HPDE6-E6E7 (cell line): ENCODE data around the gene PTCHD4.
"Not testable (repeated sequence)": the region's sequence is repeated elsewhere in the genome, so short reads cannot be mapped to it uniquely, and the experiment has no call there.

Experiments
- DNase-seq: peaks from one replicate; pipeline ENCODE4 v3.0.0; 2011; ENCODE audit warnings: missing footprints; ENCODE audit errors: extremely low spot score

The PTCHD4 gene

DNA sequence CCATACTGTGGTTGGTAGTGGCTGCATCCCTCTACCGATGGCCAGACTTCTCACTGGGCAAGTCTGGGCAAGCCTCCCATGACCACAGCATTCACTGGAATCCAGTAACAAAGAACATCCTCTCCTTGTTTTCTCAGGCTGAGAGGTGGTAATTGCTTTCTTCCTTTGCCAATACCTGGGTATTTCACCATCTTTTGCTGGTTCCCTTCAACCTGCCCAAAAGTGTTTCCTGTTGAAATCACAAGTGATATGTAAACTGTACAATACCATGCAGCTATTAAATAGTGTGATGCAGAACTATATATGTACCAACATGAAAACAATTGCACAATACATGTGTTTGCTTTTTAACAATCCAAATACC is at the start of gene PTCHD4:
PTCHD4 (minus strand) TSS at position 55 of the 364 bp plus-strand sequence. CDS start 42,240 bp downstream, outside the sequence.
- DNase-seq, result peak; percentile 85

DNA sequence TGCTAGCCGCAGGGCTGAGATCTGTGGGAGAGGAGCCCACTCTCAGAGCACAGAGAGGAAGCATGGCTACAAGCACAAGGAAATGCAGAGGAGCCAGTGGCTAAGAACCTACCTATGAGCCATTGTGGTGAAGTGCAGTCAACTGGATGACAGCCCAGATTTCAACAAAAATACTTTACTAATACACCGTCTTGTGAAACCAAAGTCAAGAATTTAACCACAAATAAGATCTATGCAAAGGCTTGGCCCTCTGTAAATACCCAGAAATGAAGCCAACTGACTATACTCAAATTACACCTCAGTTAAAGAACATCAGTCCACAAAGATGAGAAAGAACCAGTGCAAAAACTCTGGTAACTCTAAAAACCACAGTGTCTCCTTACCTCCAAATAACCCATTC is 40.1 kb upstream of the PTCHD4 start:
- no peak for DNase-seq

DNA sequence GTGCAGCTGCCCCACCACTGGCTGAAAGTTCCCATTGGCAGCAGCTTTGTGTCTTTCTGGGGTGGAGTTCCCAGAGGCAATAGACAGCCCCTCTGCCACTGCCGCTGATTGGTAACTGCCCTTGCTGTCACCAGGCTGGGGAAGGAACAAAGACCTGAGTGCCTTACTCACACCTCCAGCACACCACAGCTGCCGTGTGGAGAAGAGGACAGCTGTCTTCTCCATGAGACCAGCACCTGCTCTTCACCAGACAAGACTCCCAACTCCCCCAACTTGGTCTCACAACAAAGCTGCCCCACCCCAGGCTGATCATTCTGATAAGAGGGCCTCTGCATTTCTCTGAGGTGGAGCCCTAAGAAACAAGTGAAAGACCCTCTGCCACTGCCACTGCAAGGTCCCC is 39.7 kb upstream of the PTCHD4 start:
- no peak for DNase-seq

DNA sequence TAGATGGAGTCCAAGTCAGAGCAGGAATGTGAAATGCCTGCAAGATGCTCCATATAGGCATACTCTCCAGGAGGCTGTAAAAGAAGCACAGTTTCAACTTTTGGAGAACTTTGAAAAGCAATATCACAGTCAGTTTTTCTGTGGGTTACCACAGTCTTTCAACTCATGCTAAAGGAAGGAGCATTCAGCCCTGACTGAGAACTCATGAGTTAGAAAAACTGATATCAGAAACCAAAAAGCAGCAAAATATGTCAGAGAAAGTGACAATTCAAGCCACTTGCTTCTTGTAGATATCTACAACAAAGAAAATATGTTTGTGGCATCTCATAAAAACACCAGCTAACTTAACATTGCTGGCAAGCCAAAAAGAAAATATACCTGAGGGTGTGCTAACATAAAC is 36.1 kb upstream of the PTCHD4 start:
- no peak for DNase-seq

DNA sequence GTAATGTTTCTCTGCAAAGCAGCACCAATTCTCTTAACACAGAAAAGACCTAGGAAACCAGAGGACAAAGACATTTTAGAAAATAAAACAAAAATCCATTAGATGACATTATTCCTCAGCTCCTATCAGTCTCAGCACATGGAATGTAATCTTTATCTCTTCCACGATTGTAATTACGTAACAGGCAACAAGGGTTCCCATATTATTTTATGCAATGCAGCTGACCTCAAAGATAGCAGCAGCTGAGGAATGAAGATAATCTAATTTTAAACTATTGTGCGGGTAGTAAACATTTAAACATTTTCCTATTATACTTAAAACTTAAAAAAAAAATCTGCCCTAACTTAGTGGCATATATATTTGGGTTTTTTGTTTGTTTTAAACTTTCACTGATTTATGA is 33.0 kb upstream of the PTCHD4 start:
- DNase-seq, result no peak

DNA sequence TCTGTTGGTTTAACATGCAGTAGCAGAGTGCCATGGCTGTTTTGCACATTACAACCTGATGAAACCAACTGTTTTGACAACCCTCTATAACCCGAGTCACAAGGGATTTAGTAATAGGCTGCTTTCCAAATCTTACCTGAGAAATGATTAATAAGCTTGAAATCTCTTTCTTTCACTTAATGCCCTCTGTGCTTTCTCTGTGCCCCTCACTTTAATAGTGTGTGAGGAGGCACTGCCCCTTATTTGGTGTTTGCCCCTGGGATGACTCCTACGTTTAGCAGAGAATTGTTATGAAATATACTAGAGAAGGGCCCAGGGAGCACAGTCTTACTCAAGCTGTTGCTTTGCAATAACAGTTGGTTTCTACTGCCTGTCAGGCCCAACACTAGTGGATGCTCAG is 31.0 kb upstream of the PTCHD4 start:
- DNase-seq, result peak; percentile 0

DNA sequence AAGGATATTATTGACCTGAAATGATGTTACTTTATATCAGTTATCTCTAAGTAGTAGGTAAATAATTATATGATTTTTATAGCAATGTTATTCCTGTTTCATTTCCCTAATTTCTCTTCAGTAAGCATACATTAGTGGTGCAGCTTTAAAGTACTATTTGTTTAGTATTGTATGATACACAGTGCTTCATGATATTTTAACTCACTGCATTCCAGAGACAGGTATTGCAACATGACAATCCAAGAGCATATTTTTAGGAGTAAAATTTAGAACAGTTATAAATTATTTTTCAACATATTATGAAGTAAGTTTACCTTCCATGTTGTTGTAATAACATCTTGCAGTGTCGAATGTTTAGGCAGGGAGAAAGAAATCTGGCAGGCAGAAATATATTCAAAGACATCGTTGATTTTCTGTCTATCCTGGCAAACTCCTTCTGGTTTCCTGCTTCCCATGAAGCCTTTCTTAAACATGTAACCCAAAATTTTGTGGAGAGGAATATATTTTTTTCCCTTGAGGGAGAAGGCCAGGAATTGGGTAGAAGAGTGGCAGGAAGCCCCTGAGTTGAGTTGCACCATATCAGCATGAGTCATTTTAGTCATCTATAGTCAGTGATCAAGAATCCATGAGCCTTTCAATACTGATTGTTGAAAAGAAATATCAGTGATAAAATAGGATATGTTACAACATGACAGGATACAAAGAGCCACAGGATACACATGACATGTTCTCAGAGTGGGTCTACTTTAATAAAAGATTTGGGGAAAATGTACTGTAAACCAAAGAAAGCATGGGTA is 29.0 kb upstream of the PTCHD4 start:
- peak; percentile 4 for DNase-seq

DNA sequence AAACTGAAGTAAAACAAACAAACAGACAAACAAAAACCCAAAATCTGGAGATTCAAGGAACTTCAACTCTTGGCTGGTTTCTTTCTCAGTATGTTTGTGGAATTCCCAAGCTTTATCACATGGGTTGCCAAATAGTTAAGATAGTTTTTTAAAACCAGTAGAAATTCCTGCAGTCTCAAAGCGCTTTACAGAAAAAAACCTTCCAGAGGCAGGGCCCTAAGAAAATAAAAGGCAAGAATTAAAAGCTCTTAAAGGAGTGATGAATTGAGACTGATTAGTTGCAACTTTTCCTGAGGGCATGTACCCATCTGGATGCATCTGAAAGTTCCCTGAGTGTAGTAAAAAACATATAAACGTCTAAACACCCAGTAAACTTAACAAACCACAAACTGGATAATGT is 25.9 kb upstream of the PTCHD4 start:
- DNase-seq, result no peak

DNA sequence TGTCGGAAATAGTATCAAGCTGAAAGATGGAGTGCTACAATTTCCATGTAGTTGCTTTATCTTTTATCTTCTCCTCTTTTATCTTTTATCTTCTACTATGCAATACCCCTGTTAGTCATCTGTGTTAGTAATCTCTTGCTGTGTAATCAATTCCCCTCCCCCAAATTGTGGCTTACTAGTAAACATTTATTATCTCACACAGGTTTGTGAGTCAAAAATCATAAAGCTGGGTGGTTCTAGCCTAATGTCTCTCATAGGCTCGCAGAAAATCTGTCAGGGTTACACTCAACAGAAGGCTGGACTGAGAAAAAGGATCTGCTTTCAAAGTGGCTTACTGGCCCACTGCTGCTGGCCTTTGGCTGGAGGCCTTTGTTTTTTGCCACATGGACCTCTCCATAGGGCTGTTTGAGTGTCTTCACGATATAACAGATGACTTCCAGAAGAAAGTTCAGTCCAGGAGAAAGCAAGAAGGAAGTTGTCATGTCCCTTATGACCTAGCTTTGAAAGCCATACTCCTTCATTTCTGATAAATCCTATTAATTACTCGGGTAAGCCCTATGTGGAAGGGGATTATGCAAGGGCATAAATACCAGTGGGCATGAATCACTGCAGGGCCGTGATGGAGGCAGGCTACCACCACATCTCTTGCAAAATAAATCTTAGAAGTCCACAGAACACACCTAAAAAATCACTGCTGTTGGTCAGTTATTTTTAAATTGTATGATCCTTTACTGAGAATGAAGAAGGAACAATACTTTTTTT is 24.5 kb upstream of the PTCHD4 start:
- DNase-seq, result peak; percentile 34

DNA sequence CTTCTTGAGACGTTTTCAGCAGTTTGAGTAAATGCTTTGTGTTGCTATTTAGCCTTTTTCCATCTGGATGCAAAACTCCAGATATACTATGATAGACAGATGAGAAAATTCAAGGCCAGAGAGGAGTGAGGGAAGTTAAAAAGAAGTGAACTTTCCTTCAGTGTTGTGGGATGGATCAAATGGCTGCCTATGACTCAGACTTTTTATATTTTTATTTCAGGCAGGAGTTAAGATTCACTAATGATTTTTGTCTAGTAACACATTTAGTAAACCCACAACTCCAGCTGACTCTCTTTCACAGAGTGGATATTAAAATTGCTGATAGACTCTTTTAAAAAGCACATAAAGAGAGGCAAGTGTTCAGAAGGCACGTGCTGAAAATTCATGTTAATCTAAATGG is 23.2 kb upstream of the PTCHD4 start:
- no peak for DNase-seq

DNA sequence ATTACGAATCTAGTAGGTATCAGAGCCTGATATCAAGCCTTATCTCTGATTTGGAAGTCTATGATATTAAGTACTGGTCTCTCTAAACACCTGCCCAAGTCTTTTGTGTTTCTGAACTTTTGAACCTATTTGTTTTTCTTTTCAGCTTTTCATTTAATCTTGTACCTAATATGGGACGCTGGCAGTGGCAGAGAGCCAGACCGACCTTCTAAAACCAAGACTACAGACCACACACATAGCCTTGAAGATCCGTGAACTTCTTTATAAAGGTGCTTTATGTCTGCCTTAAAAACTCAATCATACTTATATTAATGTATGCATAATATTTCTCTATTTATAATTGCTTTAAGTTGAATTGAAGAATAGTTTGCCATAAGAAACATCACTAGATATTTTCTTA is 12.6 kb upstream of the PTCHD4 start:
- no peak for DNase-seq

DNA sequence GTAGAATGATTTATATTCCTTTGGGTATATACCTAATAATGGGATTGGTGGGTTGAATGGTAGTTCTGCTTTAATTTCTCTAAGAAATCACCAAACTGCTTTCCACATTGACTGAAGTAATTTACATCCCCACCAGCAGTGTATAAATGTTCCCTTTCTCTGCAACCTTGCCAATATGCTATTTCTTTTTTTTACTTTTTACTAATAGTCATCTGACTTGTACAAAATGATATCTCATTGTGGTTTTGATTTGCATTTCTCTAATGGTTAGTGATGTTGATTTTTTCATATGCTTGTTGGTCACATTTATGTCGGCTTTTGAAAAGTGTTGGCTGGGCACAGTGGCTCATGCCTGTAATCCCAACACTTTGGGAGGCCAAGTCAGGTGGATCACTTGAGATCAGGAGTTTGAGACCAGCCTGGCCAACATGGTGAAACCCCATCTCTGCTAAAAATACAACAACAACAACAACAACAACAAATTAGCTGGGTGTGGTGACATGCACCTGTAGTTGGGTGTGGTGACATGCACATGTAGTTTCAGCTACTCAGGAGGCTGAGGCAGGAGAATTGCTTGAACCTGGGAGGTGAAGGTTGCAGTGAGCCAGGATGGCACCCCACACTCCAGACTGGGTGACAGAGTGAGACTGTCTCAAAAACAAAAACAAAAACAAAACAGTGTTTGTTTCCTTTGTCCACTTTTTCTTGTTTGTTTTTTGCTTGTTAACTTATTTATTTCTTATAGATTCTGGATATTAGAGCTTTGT is 11.2 kb upstream of the PTCHD4 start:
- not testable (repeated sequence) for DNase-seq

DNA sequence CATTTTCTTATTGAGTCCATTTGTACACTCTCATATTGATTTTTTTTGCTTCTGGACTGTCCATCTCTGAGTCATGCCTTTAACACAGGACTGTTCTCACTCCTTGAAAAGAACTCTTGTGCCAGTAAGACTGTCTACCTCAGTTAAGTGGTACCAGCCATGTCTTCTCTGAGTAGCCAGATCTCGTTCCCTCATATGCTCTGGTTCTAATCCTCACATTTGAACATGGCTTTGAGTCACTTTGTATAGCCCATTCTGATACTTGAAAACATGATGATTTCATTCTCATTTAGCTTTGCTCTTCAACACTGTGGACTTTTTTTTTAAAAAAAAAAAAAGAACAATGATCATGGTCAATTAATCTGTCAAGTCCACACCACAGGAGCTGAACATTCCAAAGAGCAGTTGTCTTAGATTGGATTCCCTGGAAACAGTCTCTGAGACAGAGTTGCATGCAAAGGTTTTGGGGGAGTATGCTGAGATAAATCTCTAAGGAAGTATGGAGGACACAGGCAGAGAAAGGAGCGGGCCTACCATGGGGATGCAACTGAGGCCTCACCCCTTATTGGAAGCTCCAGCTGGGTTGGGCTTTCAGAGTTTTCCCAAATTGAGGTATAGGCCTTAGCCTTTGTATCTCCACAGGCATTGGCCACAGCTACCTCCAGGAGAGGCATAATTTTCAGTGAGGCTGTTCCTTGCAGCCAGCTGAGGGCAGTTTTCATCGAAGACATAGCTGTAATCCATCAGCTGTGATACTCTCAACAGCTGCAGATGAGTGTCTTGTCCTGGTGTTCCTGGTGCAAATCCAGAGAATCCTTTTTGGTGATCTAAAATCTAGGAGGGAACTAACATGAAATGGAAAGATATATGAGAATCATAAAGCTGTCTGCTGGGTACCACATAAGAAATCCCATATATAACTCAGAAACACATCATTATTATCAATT is 6.0 kb upstream of the PTCHD4 start:
- DNase-seq, result no peak

DNA sequence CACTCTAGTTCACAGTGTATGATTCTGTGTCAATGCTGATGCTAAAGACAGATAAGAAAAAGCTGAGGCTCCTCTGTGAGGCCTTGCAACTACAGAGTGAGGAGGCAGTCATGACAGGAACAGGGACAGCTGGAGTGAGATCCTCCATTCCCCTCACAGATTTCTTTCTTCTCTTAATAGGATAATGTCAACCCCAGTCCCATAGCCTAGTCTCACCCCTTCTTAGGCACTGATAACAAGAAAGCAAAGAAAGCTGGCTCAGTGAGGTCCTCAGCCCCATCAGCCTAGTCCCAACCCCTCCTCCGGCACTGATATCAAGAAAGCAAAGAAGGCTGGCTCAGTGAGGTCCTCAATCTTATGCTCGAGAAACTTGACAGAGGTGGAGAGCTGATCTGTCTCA is 2.1 kb upstream of the PTCHD4 start:
- DNase-seq, result no peak

DNA sequence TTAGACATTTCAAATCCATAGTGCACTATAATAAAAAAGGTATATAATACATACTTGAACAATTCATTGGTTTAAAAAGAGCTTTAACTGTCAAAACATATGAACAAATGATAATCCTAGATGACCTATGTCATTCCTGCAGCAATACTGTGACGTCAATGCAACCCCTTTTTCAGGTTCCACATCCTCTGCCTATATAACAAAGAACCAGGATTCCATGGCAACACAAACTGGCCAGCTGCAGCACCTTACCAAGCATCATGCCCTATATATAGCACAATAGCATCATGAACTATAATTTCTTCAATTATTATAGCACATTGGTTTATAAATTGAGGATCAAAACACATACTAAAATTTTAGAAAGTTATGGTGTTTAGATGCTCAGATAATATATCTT is 578 bp upstream of the PTCHD4 start:
- no peak for DNase-seq

DNA sequence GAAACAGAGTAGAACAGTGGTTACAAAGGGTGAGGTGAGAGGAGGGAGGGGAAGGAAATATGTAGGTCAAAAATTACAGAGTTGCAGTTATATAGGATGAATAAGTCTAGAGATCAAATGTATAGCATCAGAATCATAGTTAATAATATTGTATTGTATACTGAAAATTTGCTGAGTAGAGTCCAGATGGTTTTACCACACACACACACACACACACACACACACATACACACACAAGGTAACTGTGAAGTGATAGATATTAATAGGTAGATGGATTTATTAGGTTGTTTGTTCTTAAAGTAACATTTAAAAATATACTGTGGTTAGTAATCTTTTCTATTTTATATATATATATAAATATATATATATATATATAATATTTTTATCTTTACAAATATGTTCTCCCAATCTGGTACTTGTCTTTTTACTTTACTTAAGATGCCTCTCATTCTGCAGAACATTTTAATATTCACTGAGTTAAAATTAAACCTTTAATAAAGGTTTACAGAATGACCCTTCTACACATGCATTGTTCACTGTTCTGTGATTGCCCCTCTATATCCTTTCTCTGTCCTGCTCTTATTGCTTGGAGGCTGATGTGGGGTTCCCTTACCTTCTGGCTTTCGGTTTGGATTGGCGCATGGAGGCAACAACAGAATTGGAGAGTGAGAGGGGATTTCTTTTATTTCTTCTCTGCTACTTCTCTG is 408 bp downstream of the PTCHD4 start:
- no peak for DNase-seq

DNA sequence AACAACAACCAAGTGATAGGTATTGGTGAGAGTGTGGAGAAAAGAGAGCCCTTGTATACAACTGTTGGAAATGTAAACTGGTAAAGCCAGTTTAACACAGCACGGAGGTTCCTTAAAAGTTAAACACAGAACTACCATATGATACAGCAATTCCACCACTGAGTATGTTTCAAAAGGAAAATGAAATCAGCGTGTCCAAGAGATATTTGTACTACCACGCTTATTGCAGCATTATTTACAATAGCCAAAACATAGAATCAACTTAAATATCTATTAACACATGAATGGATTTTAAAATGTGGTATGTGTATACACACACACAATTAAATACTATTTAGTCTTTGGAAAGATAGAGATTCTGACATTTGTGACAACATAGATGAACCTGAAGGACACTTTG is 1.1 kb downstream of the PTCHD4 start:
- no peak for DNase-seq

DNA sequence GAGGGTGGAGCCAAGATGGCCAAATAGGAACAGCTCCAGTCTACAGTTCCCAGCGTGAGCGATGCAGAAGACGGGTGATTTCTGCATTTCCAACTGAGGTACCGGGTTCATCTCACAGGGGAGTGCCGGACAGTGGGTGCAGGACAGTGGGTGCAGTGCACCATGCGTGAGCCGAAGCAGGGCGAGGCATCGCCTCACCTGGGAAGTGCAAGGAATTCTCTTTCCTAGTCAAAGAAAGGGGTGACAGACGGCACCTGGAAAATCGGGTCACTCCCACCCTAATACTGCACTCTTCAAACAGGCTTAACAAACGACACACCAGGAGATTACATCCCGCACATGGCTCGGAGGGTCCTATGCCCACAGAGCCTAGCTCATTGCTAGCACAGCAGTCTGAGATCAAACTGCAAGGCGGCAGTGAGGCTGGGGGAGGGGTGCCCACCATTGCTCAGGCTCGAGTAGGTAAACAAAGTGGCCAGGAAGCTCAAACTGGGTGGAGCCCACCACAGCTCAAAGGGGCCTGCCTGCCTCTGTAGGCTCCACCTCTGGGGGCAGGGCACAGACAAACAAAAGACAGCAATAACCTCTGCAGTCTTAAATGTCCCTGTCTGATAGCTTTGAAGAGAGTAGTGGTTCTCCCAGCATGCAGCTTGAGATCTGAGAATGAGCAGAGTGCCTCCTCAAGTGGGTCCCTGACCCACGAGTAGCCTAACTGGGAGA is 8.4 kb downstream of the PTCHD4 start:
- not testable (repeated sequence) for DNase-seq

DNA sequence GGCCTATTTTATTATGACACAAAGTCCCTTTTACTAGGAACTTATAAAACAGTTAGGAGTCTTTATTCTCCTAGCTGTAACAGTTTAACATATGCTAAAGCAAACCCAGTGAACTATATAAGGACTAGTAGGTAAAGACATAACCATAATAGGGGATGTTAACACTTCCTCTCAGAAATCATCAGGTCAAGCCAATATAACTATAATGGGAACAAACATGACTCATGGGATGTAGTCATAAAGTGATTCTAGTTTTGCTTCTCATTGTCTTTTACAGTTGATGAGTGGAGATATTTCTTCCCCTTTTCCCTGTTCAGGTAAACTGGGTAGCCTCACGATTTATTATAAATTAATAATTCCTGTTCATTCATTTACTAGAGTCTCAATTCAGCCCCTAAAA is 9.7 kb downstream of the PTCHD4 start:
- DNase-seq, result peak; percentile 35

DNA sequence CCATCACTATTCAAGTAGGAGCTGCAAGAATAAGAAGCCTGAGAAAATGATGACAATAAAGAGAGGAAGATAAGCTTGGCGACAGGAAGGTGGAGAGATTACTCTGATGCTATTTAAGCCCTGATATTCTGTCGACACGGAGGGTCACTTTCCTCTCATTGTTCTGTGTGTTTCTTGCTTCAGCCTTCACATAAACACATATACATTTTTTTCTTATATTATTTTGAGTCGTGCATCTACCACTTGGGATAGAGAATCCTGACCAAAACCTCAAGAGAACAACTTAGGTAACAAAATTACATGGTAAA is 10.5 kb downstream of the PTCHD4 start:
- no peak for DNase-seq
